Ishikawa (cell line): Measurements from ENCODE around the gene ZSWIM3.

Source experiments
- CEBPB ChIP-seq: IDR thresholded peaks from 2 replicates; pipeline ENCODE4 v1.6.1; 2012
- CREB1 ChIP-seq: IDR thresholded peaks from 2 replicates; pipeline ENCODE4 v1.6.1; 2012; ENCODE audit warnings: low read depth
- EGR1 ChIP-seq: IDR thresholded peaks from 2 replicates; pipeline ENCODE4 v1.6.1; 2012
- EP300 ChIP-seq: IDR thresholded peaks from 2 replicates; pipeline ENCODE4 v1.6.1; 2012; ENCODE audit warnings: borderline replicate concordance
- FOXM1 ChIP-seq: IDR thresholded peaks from 2 replicates; pipeline ENCODE4 v1.6.1; 2012; ENCODE audit warnings: low read depth, borderline replicate concordance
- MAX ChIP-seq: IDR thresholded peaks from 2 replicates; pipeline ENCODE4 v1.6.1; 2012
- NFIC ChIP-seq: IDR thresholded peaks from 2 replicates; pipeline ENCODE4 v1.6.1; 2012
- RAD21 ChIP-seq: IDR thresholded peaks from 2 replicates; pipeline ENCODE4 v1.6.1; 2012; ENCODE audit warnings: low read depth
- TAF1 ChIP-seq: IDR thresholded peaks from 2 replicates; pipeline ENCODE4 v1.6.1; 2012; ENCODE audit warnings: low read depth, mild to moderate bottlenecking
- TCF12 ChIP-seq: IDR thresholded peaks from 2 replicates; pipeline ENCODE4 v1.6.1; 2012; ENCODE audit warnings: low read depth
- TEAD4 ChIP-seq: IDR thresholded peaks from 2 replicates; pipeline ENCODE4 v1.6.1; 2012
- USF1 ChIP-seq: IDR thresholded peaks from 2 replicates; pipeline ENCODE4 v1.6.1; 2012
- YY1 ChIP-seq: IDR thresholded peaks from 2 replicates; pipeline ENCODE4 v1.6.1; 2012; ENCODE audit warnings: low read depth
- ZBTB7A ChIP-seq: IDR thresholded peaks from 2 replicates; pipeline ENCODE4 v1.6.1; 2012; ENCODE audit warnings: low read depth
- TF ChIP-seq, protein P1 (sequence below): IDR thresholded peaks from 2 replicates; pipeline ENCODE4 v1.6.1; 2012; ENCODE audit warnings: low read depth, mild to moderate bottlenecking

The ZSWIM3 gene

GRCh38 chr20:45907219-45907948 lies 50.0 kb downstream of the ZSWIM3 start:
- no peak for TF ChIP-seq TEAD4
- TF ChIP-seq YY1, result no peak
- no peak for TF ChIP-seq CEBPB
- TF ChIP-seq FOXM1, result no peak
- TF ChIP-seq, protein P1, sequence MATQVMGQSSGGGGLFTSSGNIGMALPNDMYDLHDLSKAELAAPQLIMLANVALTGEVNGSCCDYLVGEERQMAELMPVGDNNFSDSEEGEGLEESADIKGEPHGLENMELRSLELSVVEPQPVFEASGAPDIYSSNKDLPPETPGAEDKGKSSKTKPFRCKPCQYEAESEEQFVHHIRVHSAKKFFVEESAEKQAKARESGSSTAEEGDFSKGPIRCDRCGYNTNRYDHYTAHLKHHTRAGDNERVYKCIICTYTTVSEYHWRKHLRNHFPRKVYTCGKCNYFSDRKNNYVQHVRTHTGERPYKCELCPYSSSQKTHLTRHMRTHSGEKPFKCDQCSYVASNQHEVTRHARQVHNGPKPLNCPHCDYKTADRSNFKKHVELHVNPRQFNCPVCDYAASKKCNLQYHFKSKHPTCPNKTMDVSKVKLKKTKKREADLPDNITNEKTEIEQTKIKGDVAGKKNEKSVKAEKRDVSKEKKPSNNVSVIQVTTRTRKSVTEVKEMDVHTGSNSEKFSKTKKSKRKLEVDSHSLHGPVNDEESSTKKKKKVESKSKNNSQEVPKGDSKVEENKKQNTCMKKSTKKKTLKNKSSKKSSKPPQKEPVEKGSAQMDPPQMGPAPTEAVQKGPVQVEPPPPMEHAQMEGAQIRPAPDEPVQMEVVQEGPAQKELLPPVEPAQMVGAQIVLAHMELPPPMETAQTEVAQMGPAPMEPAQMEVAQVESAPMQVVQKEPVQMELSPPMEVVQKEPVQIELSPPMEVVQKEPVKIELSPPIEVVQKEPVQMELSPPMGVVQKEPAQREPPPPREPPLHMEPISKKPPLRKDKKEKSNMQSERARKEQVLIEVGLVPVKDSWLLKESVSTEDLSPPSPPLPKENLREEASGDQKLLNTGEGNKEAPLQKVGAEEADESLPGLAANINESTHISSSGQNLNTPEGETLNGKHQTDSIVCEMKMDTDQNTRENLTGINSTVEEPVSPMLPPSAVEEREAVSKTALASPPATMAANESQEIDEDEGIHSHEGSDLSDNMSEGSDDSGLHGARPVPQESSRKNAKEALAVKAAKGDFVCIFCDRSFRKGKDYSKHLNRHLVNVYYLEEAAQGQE, result no peak

DNA sequence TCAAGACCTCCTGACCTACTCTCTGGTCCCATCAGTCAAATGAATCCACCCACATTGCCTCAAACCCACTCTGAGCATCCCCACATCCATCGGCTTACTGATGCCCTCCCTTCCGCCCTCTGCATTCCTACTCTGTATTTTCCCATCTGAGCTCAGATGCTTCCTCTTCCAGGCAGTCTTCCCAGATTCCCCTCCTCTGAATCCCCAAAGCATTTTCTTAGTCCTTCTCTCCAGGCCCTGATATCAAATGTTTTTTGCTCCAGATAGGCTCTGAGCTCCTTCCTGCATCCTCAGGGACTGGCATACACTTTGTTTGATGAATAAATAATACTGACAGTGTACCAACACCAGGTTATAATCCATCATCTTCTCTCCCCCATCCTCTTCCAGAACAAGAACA lies 50.7 kb downstream of the ZSWIM3 start:
- no peak for TF ChIP-seq NFIC
- TF ChIP-seq, protein P1, result no peak

DNA sequence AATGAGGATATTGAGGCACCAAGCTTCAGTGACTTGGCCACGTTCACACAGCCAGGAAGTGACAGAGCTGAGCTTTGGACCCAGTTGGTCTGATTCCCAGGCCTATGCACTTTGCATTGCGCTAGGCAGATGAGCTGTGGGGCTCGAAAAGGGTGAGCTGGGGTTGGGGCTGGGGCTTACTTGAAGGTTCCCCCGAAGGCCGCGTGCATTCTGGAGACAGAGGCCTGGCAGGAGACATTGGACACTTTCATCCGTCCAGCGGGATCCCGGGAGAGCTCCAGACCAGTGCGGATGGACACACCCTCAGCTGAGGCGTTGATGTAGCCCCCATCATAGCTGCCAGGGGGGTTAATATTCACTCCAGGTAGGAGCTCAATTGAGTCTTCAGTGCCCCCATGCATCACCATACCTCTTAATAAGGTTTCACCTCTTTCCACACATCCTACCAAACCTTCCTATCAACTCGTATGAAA lies 52.0 kb downstream of the ZSWIM3 start:
- TF ChIP-seq YY1, result no peak
- no peak for TF ChIP-seq MAX
- TF ChIP-seq FOXM1, result no peak
- no peak for TF ChIP-seq CEBPB
- TF ChIP-seq NFIC, result no peak
- TF ChIP-seq, protein P1, result no peak
- no peak for TF ChIP-seq ZBTB7A
- TF ChIP-seq USF1, result no peak
- TF ChIP-seq TEAD4, result no peak
- TF ChIP-seq RAD21, result no peak
- TF ChIP-seq TCF12, result no peak
- no peak for TF ChIP-seq EGR1
- no peak for TF ChIP-seq EP300
- TF ChIP-seq TAF1, result no peak
- TF ChIP-seq CREB1, result no peak

- no peak for TF ChIP-seq MAX
- TF ChIP-seq TAF1, result no peak
- no peak for TF ChIP-seq ZBTB7A
- TF ChIP-seq EGR1, result no peak
- TF ChIP-seq CEBPB, result no peak
- no peak for TF ChIP-seq RAD21
- TF ChIP-seq FOXM1, result no peak
Measured at GRCh38 chr20:45909817-45910669, 52.6 kb downstream of the ZSWIM3 start.
